B cell (primary cell): ENCODE measurements around the gene APOBEC3H.
"Not testable (repeated sequence)": the region's sequence is repeated elsewhere in the genome, so short reads cannot be mapped to it uniquely, and the experiment has no call there.

Experiments used
- CTCF ChIP-seq: fragments of 200-600 bp; IDR thresholded peaks from one replicate; pipeline ENCODE4 v1.8.0; 2022; ENCODE audit warnings: antibody characterized with exemption, mild to moderate bottlenecking
- EZH2 ChIP-seq: IDR thresholded peaks from 2 replicates; pipeline ENCODE4 v1.6.1; 2012; ENCODE audit warnings: borderline replicate concordance, low read depth, mild to moderate bottlenecking, moderate library complexity, low read length; ENCODE audit not compliant: insufficient read depth, poor library complexity, severe bottlenecking

GRCh38 chr22:39066442-39067276, 30.4 kb upstream of the APOBEC3H start:
- not testable (repeated sequence) for TF ChIP-seq CTCF, EZH2
